K562 (cell line): Measurements from ENCODE around the gene TREH. TPM values are rescaled to one million over a fixed set of nuclear protein-coding genes. Genes with fewer than 3 reads are reported as not detected.

Experiments
- ATF1 ChIP-seq, 2 experiments: fragments of 450-650 bp in 1 of 2; IDR thresholded peaks; 2 replicates each; pipeline ENCODE4 v1.6.1; 2016; ENCODE audit warnings: missing compliant biosample characterization in 1 of 2, missing genetic modification characterization in 1 of 2
- BMI1 ChIP-seq: fragments of 150-350 bp; IDR thresholded peaks from 2 replicates; pipeline ENCODE4 v1.6.1; 2014; ENCODE audit warnings: low read length
- C11orf30 ChIP-seq: fragments of 450-650 bp; IDR thresholded peaks from 2 replicates; pipeline ENCODE4 v1.6.1; 2016; ENCODE audit warnings: low read depth, mild to moderate bottlenecking
- CBFA2T3 ChIP-seq: fragments of 450-650 bp; IDR thresholded peaks from 2 replicates; pipeline ENCODE4 v1.6.1; 2017
- DPF2 ChIP-seq: fragments of 450-650 bp; IDR thresholded peaks from 2 replicates; pipeline ENCODE4 v1.6.1; 2016
- EP400 ChIP-seq: fragments of 450-650 bp; IDR thresholded peaks from 2 replicates; pipeline ENCODE4 v1.6.1; 2017; ENCODE audit warnings: antibody characterized with exemption, mild to moderate bottlenecking, moderate library complexity
- EWSR1 ChIP-seq: fragments of 450-650 bp; IDR thresholded peaks from 2 replicates; pipeline ENCODE4 v1.6.1; 2018; ENCODE audit warnings: borderline replicate concordance, mild to moderate bottlenecking, low read depth, moderate library complexity; ENCODE audit not compliant: partially characterized antibody
- HDAC2 ChIP-seq: fragments of 450-650 bp; IDR thresholded peaks from 2 replicates; pipeline ENCODE4 v1.6.1; 2016; ENCODE audit warnings: mild to moderate bottlenecking
- IFI16 ChIP-seq: fragments of 250-450 bp; sonication (Bioruptor Pico); IDR thresholded peaks from 2 replicates; pipeline ENCODE4 v2.1.2; 2022; ENCODE audit warnings: mild to moderate bottlenecking, inconsistent platforms
- KDM1A ChIP-seq, 2 experiments: fragments of 450-650 bp; IDR thresholded peaks; 2 replicates each; pipeline ENCODE4 v1.6.1; 2016; ENCODE audit warnings: mild to moderate bottlenecking in 2 of 2
- NFE2 ChIP-seq: IDR thresholded peaks from 2 replicates; pipeline ENCODE4 v1.6.1; 2014; ENCODE audit warnings: antibody characterized with exemption, low read depth
- NR2C1 ChIP-seq, 2 experiments: fragments of 450-650 bp; IDR thresholded peaks; 2 replicates each; pipeline ENCODE4 v1.6.1; 2017; ENCODE audit warnings: mild to moderate bottlenecking in 2 of 2, antibody characterized with exemption in 1 of 2, inconsistent platforms in 1 of 2, missing compliant biosample characterization in 1 of 2, missing genetic modification characterization in 1 of 2
- POLR2A ChIP-seq: fragments of 450-650 bp; conservative IDR thresholded peaks from 2 replicates; pipeline ENCODE4 v1.6.1; 2016
- SMARCA4 ChIP-seq: fragments of 450-650 bp; IDR thresholded peaks from 2 replicates; pipeline ENCODE4 v1.6.1; 2016
- SOX6 ChIP-seq: fragments of 450-650 bp; IDR thresholded peaks from 2 replicates; pipeline ENCODE4 v1.6.1; 2014; ENCODE audit warnings: mild to moderate bottlenecking
- ZBED1 ChIP-seq: IDR thresholded peaks from 2 replicates; pipeline ENCODE4 v1.6.1; 2014
- ZKSCAN8 ChIP-seq: fragments of 200-800 bp; sonication (Bioruptor generic); IDR thresholded peaks from 2 replicates; pipeline ENCODE4 v1.6.1; 2016; ENCODE audit warnings: missing genetic modification characterization, missing compliant biosample characterization
- ZNF165 ChIP-seq: fragments of 250-450 bp; sonication (Bioruptor Pico); IDR thresholded peaks from 2 replicates; pipeline ENCODE4 v1.4.0; 2020; ENCODE audit warnings: borderline replicate concordance
- ZNF316 ChIP-seq: fragments of 450-650 bp; IDR thresholded peaks from 2 replicates; pipeline ENCODE4 v1.6.1; 2016
- polyA plus RNA-seq, 8 experiments: library from polyadenylated mRNA; depleted of rRNA in 4 of 8; stranded (reverse) in 5 of 8; unstranded in 3 of 8; fragments of >200 nt; fragmentation: Nextera tagmentation in 2 of 8; fragmentation: Illumina TruSeq in 1 of 8; extraction: Ambion mirVana in 2 of 8; extraction: Trizol in 1 of 8; gene quantifications; 2 replicates each; pipeline versions ENCODE4 v1.2.1 to v1.2.3, GENCODE V29; 2011 to 2014; ENCODE audit warnings: inconsistent platforms in 1 of 8, missing spikeins in 1 of 8
- total RNA-seq, 7 experiments: library from RNA; depleted of rRNA in 6 of 7; stranded (reverse); fragments of >200 nt in 6 of 7; fragmentation: Illumina TruSeq in 2 of 7; extraction: Trizol in 2 of 7; gene quantifications; 2 replicates each; pipeline versions ENCODE4 v1.2.1 to v1.2.3, GENCODE V29; 2011 to 2021; ENCODE audit warnings: low replicate concordance in 1 of 7
- TF ChIP-seq, protein P1 (sequence below): fragments of 450-650 bp; IDR thresholded peaks from 2 replicates; pipeline ENCODE4 v1.6.1; 2014; ENCODE audit warnings: low read depth, mild to moderate bottlenecking, moderate library complexity, borderline replicate concordance
- TF ChIP-seq, protein P2 (sequence below): fragments of 450-650 bp; IDR thresholded peaks from 2 replicates; pipeline ENCODE4 v1.6.1; 2017; ENCODE audit warnings: antibody characterized with exemption

Gene TREH
- total and polyA plus RNA-seq, 9 of the 15 experiments (the other 6 are each of a cell fraction or from before 2014, with no cell fraction given): 0.09 to 0.20 (median 0.11) TPM; not detected in 6

DNA sequence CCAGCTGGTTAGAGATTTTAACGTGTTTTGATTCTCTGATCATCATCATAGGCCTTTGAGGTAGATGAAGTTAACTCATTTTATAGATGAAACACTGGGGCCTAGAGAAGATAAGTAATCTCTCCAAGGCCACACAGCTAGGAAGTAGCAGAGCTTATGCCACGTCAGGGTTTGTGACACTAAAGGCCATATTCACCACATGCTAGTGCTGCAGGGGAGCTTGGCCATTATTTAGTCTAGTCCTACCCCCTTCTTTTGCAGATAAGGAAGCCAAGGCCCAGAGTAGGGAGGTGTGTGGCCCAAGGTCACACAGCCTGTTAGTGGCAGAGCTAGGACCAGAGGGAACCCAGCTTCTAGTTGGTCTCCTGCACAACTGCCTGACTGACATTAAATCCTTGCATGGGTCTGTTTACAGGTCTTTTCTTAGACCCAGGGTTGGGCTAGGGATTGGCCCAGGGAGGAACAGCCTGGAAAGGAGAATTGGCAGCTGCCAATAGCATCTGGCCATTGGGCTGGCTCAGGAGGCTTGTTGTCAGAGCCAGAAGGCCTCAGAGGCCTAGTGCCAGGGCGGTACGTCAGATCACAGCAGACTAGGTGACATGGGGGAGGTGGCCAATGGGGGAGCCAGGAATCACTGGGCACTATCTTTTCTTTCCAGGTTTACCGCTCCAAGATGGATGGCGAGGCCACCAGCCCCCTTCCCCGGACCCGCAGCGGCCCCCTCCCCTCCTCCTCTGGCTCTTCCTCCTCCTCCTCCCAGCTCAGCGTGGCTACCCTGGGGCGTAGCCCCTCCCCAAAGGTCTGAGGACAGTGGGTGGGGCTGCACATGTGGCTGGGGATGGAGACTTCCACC lies 36.1 kb downstream of the TREH start (continued):
- TF ChIP-seq, protein P1, sequence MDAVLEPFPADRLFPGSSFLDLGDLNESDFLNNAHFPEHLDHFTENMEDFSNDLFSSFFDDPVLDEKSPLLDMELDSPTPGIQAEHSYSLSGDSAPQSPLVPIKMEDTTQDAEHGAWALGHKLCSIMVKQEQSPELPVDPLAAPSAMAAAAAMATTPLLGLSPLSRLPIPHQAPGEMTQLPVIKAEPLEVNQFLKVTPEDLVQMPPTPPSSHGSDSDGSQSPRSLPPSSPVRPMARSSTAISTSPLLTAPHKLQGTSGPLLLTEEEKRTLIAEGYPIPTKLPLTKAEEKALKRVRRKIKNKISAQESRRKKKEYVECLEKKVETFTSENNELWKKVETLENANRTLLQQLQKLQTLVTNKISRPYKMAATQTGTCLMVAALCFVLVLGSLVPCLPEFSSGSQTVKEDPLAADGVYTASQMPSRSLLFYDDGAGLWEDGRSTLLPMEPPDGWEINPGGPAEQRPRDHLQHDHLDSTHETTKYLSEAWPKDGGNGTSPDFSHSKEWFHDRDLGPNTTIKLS: peak; percentile 83; the same call in 1 of the 2 replicates
- no peak for TF ChIP-seq BMI1
- TF ChIP-seq KDM1A (IDR thresholded peaks at IDR 0.05): peak; percentile 14 to 62; a peak in 2 of 4 replicates
- no peak for TF ChIP-seq SOX6
- TF ChIP-seq IFI16 (CRISPR knock-in tag): no peak
- no peak for TF ChIP-seq ATF1 (CRISPR knock-in tag; IDR thresholded peaks at IDR 0.05)
- peak; percentile 44 for TF ChIP-seq ATF1 (tag; IDR thresholded peaks at IDR 0.05)
- TF ChIP-seq ZNF316: peak; percentile 33; the same call in 1 of the 2 replicates
- 0 out of 2 replicates have a peak, but pooled peaks have one; percentile 34 for TF ChIP-seq HDAC2
- 0 out of 2 replicates have a peak, but pooled peaks have one; percentile 51 for TF ChIP-seq C11orf30
- TF ChIP-seq NR2C1 (IDR thresholded peaks at IDR 0.05): no peak
- TF ChIP-seq NR2C1 (tag; IDR thresholded peaks at IDR 0.05): 0 out of 2 replicates have a peak, but pooled peaks have one; percentile 26
- no peak for TF ChIP-seq ZKSCAN8 (CRISPR knock-in tag)
- 0 out of 2 replicates have a peak, but pooled peaks have one; percentile 16 for TF ChIP-seq SMARCA4
- peak; percentile 76 for TF ChIP-seq EP400
- peak; percentile 57; the same call in 1 of the 2 replicates for TF ChIP-seq CBFA2T3
- no peak for TF ChIP-seq ZBED1
- 0 out of 2 replicates have a peak, but pooled peaks have one; percentile 15 for TF ChIP-seq NFE2
- TF ChIP-seq EWSR1: no peak
- no peak for TF ChIP-seq ZNF165 (CRISPR knock-in tag)
- no peak for TF ChIP-seq POLR2A
- 0 out of 2 replicates have a peak, but pooled peaks have one; percentile 53 for TF ChIP-seq DPF2
- TF ChIP-seq, protein P2, sequence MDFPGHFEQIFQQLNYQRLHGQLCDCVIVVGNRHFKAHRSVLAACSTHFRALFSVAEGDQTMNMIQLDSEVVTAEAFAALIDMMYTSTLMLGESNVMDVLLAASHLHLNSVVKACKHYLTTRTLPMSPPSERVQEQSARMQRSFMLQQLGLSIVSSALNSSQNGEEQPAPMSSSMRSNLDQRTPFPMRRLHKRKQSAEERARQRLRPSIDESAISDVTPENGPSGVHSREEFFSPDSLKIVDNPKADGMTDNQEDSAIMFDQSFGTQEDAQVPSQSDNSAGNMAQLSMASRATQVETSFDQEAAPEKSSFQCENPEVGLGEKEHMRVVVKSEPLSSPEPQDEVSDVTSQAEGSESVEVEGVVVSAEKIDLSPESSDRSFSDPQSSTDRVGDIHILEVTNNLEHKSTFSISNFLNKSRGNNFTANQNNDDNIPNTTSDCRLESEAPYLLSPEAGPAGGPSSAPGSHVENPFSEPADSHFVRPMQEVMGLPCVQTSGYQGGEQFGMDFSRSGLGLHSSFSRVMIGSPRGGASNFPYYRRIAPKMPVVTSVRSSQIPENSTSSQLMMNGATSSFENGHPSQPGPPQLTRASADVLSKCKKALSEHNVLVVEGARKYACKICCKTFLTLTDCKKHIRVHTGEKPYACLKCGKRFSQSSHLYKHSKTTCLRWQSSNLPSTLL: no peak
